ENCODE results near the gene NHERF1. TPM values are rescaled to one million over a fixed set of nuclear protein-coding genes. Genes with fewer than 3 reads are reported as not detected.

Gene NHERF1
- total and polyA plus RNA-seq, 9 of the 15 experiments (the other 6 are each of a cell fraction or from before 2014, with no cell fraction given), result 11.4 to 79.9 (median 36.9) TPM

DNA sequence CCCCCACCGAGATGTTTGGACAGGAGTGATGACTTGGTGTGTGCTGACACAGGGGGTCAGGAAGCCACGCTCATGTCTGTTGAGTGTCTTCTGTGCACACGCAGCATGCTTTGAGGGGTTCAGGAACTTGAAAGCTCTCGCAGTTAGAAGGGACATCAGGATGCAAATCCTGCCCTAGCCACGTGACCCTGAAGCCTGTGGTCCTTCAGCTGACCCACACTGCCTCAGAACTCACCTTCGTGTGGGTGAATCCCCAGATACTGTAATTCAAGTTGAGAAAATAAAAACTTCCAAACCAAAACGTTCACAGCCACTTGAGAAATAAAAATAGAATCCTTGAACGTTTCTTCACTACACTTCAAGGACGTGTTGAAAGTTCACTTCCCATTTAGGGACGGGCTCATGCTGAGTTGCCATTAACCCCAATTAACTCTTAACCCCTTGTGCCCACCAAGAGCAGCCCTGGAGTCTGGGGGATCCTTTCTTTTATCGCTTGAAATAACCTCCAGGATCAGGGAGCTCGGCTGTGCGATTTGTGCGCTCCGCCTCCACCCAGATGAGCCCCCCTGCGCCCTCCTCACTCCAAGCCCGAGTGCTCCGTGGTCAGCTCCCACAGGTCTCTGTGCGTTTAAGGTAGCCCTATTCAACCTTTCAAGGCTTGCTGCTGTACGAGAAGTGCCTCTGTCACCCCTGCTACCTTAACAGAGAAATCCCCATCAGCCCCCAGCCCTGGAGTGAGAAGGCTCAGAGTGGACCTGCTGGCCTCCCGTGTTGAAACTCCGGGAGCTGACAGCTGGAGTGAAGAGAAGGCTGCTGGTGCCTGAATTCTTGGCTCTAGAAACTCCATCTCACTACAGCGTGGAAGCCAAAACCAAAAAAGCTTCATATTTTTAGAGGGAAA lies 63.9 kb downstream of the NHERF1 start (continued):
- TF ChIP-seq, protein P1, sequence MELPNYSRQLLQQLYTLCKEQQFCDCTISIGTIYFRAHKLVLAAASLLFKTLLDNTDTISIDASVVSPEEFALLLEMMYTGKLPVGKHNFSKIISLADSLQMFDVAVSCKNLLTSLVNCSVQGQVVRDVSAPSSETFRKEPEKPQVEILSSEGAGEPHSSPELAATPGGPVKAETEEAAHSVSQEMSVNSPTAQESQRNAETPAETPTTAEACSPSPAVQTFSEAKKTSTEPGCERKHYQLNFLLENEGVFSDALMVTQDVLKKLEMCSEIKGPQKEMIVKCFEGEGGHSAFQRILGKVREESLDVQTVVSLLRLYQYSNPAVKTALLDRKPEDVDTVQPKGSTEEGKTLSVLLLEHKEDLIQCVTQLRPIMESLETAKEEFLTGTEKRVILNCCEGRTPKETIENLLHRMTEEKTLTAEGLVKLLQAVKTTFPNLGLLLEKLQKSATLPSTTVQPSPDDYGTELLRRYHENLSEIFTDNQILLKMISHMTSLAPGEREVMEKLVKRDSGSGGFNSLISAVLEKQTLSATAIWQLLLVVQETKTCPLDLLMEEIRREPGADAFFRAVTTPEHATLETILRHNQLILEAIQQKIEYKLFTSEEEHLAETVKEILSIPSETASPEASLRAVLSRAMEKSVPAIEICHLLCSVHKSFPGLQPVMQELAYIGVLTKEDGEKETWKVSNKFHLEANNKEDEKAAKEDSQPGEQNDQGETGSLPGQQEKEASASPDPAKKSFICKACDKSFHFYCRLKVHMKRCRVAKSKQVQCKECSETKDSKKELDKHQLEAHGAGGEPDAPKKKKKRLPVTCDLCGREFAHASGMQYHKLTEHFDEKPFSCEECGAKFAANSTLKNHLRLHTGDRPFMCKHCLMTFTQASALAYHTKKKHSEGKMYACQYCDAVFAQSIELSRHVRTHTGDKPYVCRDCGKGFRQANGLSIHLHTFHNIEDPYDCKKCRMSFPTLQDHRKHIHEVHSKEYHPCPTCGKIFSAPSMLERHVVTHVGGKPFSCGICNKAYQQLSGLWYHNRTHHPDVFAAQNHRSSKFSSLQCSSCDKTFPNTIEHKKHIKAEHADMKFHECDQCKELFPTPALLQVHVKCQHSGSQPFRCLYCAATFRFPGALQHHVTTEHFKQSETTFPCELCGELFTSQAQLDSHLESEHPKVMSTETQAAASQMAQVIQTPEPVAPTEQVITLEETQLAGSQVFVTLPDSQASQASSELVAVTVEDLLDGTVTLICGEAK (IDR thresholded peaks at IDR 0.05), result no peak
- TF ChIP-seq, protein P1 (CRISPR knock-in tag; IDR thresholded peaks at IDR 0.05), result no peak
- TF ChIP-seq CHD1 (IDR thresholded peaks at IDR 0.05; ENCODE audit: low read length) (no peak), TBL1XR1 (IDR thresholded peaks at IDR 0.05; ENCODE audit: low read length in 2 of 2) (no peak), OTX1 (CRISPR knock-in tag; IDR thresholded peaks at IDR 0.05) (no peak), ZNF184 (CRISPR knock-in tag; IDR thresholded peaks at IDR 0.05) (no peak), ZNF507 (tag; conservative IDR thresholded peaks at IDR 0.05) (no peak), SP2 (IDR thresholded peaks at IDR 0.05; ENCODE audit: extremely low read depth, low read depth, low read length, poor library complexity, severe bottlenecking) (no peak), BCOR (IDR thresholded peaks at IDR 0.05) (no peak)
- TF ChIP-seq, protein P2, sequence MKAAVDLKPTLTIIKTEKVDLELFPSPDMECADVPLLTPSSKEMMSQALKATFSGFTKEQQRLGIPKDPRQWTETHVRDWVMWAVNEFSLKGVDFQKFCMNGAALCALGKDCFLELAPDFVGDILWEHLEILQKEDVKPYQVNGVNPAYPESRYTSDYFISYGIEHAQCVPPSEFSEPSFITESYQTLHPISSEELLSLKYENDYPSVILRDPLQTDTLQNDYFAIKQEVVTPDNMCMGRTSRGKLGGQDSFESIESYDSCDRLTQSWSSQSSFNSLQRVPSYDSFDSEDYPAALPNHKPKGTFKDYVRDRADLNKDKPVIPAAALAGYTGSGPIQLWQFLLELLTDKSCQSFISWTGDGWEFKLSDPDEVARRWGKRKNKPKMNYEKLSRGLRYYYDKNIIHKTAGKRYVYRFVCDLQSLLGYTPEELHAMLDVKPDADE (conservative IDR thresholded peaks at IDR 0.05; ENCODE audit: control insufficient read depth, low read depth, low read length), result no peak
